ENCODE data around the gene MYO16.

The MYO16 gene

GRCh38 chr13:108924134-108924533 lies 294.7 kb downstream of the MYO16 start:
- Histone ChIP-seq H4K20me1 (no peaks in the 10 kb centered on the region), H3K27ac (no peak overlapping the region), H3K4me1 (no peaks in the 10 kb centered on the region), H3K9me3 (replicated peaks in 1 of 11) (no peaks in the 10 kb centered on the region), H3K36me3 (no peaks in the 10 kb centered on the region), H3K27me3 (no peaks in the 10 kb centered on the region), H3K4me2 (no peak overlapping the region), H3K9ac (no peak overlapping the region), H3K4me3 (no peak overlapping the region)
- TF ChIP-seq Cebpa-rat (IDR thresholded peaks at IDR 0.05), result no peak

- no peaks in the 10 kb centered on the region for H3K36me3 ChIP-seq
- H3K4me1 ChIP-seq, result no peaks in the 10 kb centered on the region
- no peaks in the 10 kb centered on the region for H3K9me3 ChIP-seq (replicated peaks in 1 of 11)
- H3K27me3 ChIP-seq, result no peaks in the 10 kb centered on the region
- no peak overlapping the region for H3K9ac ChIP-seq
- no peaks in the 10 kb centered on the region for H4K20me1 ChIP-seq
- no peak overlapping the region for H3K4me2 ChIP-seq
- no peak overlapping the region for H3K27ac ChIP-seq
- no peak overlapping the region for H3K4me3 ChIP-seq
- no peak for TF ChIP-seq Cebpa-rat (IDR thresholded peaks at IDR 0.05)
Measured at GRCh38 chr13:108924541-108924940, 295.1 kb downstream of the MYO16 start.

GRCh38 chr13:108925070-108925469 lies 295.7 kb downstream of the MYO16 start:
- TF ChIP-seq Cebpa-rat (IDR thresholded peaks at IDR 0.05), result no peak
- Histone ChIP-seq H3K4me1 (no peaks in the 10 kb centered on the region), H3K27ac (no peak overlapping the region), H3K4me2 (no peak overlapping the region), H3K27me3 (no peaks in the 10 kb centered on the region), H4K20me1 (no peaks in the 10 kb centered on the region), H3K9ac (no peak overlapping the region), H3K36me3 (no peaks in the 10 kb centered on the region), H3K4me3 (no peak overlapping the region), H3K9me3 (replicated peaks in 1 of 11) (no peaks in the 10 kb centered on the region)

- Histone ChIP-seq H3K27me3 (no peaks in the 10 kb centered on the region), H3K9ac (no peak overlapping the region), H3K9me3 (replicated peaks in 1 of 11) (no peaks in the 10 kb centered on the region), H3K27ac (no peak overlapping the region), H3K4me2 (no peak overlapping the region), H3K4me1 (no peaks in the 10 kb centered on the region), H3K36me3 (no peaks in the 10 kb centered on the region), H4K20me1 (no peaks in the 10 kb centered on the region), H3K4me3 (no peak overlapping the region)
- TF ChIP-seq Cebpa-rat (IDR thresholded peaks at IDR 0.05), result no peak
Measured at GRCh38 chr13:108926862-108927261, 297.5 kb downstream of the MYO16 start.

- H3K4me3 ChIP-seq, result no peak overlapping the region
- no peaks in the 10 kb centered on the region for H3K27me3 ChIP-seq
- TF ChIP-seq Cebpa-rat (IDR thresholded peaks at IDR 0.05), result no peak
- H3K9me3 ChIP-seq (replicated peaks in 1 of 11), result no peaks in the 10 kb centered on the region
- H4K20me1 ChIP-seq, result no peaks in the 10 kb centered on the region
- H3K9ac ChIP-seq, result no peak overlapping the region
- H3K27ac ChIP-seq, result no peak overlapping the region
- no peaks in the 10 kb centered on the region for H3K36me3 ChIP-seq
- H3K4me2 ChIP-seq, result no peak overlapping the region
- H3K4me1 ChIP-seq, result no peaks in the 10 kb centered on the region
Measured at GRCh38 chr13:108927615-108928014, 298.2 kb downstream of the MYO16 start.

- no peaks in the 10 kb centered on the region for H3K27me3 ChIP-seq
- H3K36me3 ChIP-seq, result no peaks in the 10 kb centered on the region
- TF ChIP-seq Cebpa-rat (IDR thresholded peaks at IDR 0.05), result no peak
- no peak overlapping the region for H3K4me2 ChIP-seq
- H3K4me1 ChIP-seq, result no peaks in the 10 kb centered on the region
- no peaks in the 10 kb centered on the region; a peak in 1 of 22 replicates for H3K9me3 ChIP-seq (replicated peaks in 1 of 11)
- no peak overlapping the region for H3K9ac ChIP-seq
- H3K27ac ChIP-seq, result no peak overlapping the region
- no peaks in the 10 kb centered on the region for H4K20me1 ChIP-seq
- no peak overlapping the region for H3K4me3 ChIP-seq
Measured at GRCh38 chr13:108929532-108930206, 300.3 kb downstream of the MYO16 start.

GRCh38 chr13:108932196-108932595 lies 302.8 kb downstream of the MYO16 start:
- no peak for TF ChIP-seq Cebpa-rat (IDR thresholded peaks at IDR 0.05)
- Histone ChIP-seq H4K20me1 (no peaks in the 10 kb centered on the region), H3K27me3 (no peaks in the 10 kb centered on the region), H3K4me2 (no peak overlapping the region), H3K36me3 (no peaks in the 10 kb centered on the region), H3K4me1 (no peaks in the 10 kb centered on the region), H3K9ac (no peak overlapping the region), H3K4me3 (no peak overlapping the region), H3K9me3 (replicated peaks in 1 of 11) (peaks cover 0 to 7% (median 0%) of the 10 kb centered on the region in 11 experiments; a peak in 2 of 22 replicates), H3K27ac (no peak overlapping the region)

- Histone ChIP-seq H3K27ac (no peak overlapping the region), H3K4me1 (no peaks in the 10 kb centered on the region), H3K9ac (no peak overlapping the region), H3K9me3 (replicated peaks in 1 of 11) (peaks cover 0 to 15% (median under 1%) of the 10 kb centered on the region in 11 experiments; a peak in 5 of 22 replicates), H4K20me1 (no peaks in the 10 kb centered on the region), H3K4me3 (no peak overlapping the region), H3K36me3 (no peaks in the 10 kb centered on the region), H3K4me2 (no peak overlapping the region), H3K27me3 (no peaks in the 10 kb centered on the region)
- TF ChIP-seq Cebpa-rat (IDR thresholded peaks at IDR 0.05), result no peak
Measured at GRCh38 chr13:108933061-108933460, 303.6 kb downstream of the MYO16 start.

- H3K9ac ChIP-seq, result no peak overlapping the region
- H3K4me2 ChIP-seq, result no peak overlapping the region
- H3K4me1 ChIP-seq, result no peaks in the 10 kb centered on the region
- H3K27ac ChIP-seq, result no peak overlapping the region
- no peaks in the 10 kb centered on the region for H3K27me3 ChIP-seq
- peaks cover 0 to 18% (median 8%) of the 10 kb centered on the region in 11 experiments; a peak in 5 of 22 replicates for H3K9me3 ChIP-seq (replicated peaks in 1 of 11)
- no peaks in the 10 kb centered on the region for H3K36me3 ChIP-seq
- no peak for TF ChIP-seq Cebpa-rat (IDR thresholded peaks at IDR 0.05)
- no peak overlapping the region for H3K4me3 ChIP-seq
- no peaks in the 10 kb centered on the region for H4K20me1 ChIP-seq
Measured at GRCh38 chr13:108938155-108938554, 308.7 kb downstream of the MYO16 start.

- Histone ChIP-seq H3K4me2 (no peak overlapping the region), H3K36me3 (no peaks in the 10 kb centered on the region), H3K9me3 (replicated peaks in 1 of 11) (peaks cover 0 to 18% (median 8%) of the 10 kb centered on the region in 11 experiments; a peak in 5 of 22 replicates), H3K4me3 (no peak overlapping the region), H3K27ac (no peak overlapping the region), H3K9ac (no peak overlapping the region), H3K27me3 (no peaks in the 10 kb centered on the region), H4K20me1 (no peaks in the 10 kb centered on the region), H3K4me1 (no peaks in the 10 kb centered on the region)
- TF ChIP-seq Cebpa-rat (IDR thresholded peaks at IDR 0.05), result no peak
Measured at GRCh38 chr13:108940121-108940520, 310.7 kb downstream of the MYO16 start.

All from BLaER1 treated with 17β-estradiol and CSF1 and Interleukin-3, amounts not matched to agents 10 nM and 100 nM (cell line).